ENCODE results near the gene DMD. TPM values are rescaled to one million over a fixed set of nuclear protein-coding genes. Genes with fewer than 3 reads are reported as not detected.

The DMD gene
- total and polyA plus RNA-seq, 2 of the 13 experiments (the other 11 are each of a cell fraction or from before 2014, with no cell fraction given): 17.6 to 25.9 TPM

- CTCF ChIA-PET (ENCODE audit: low intra/inter-chr PET ratio, low total read pairs): no interaction called here
- FAIRE-seq: no peak
Observed at GRCh38 chrX:31376408-31377022, 1834.8 kb downstream of the DMD start.

More at GRCh38 chrX:31376408-31377022, 1834.8 kb downstream of the DMD start:
- Histone ChIP-seq H3K27ac (ENCODE audit: extremely low read length, insufficient read depth, low read length) (no peak overlapping the region), H3K79me2 (ENCODE audit: insufficient read depth, low read length) (no peaks in the 10 kb centered on the region), H3K9me3 (ENCODE audit: low read length) (no peaks in the 10 kb centered on the region), H3K4me2 (ENCODE audit: low read depth, low read length) (no peak overlapping the region), H3K36me3 (replicated peaks in 1 of 2; ENCODE audit: control insufficient read depth in 1 of 2, insufficient read depth in 2 of 2, low read length in 2 of 2) (no peaks in the 10 kb centered on the region), H3K9ac (ENCODE audit: insufficient read depth, low read depth, low read length) (no peak overlapping the region), H3K4me3 (replicated peaks in 1 of 3; ENCODE audit: insufficient read depth in 1 of 3, low read depth in 2 of 3, low read length in 3 of 3) (no peak overlapping the region), H2AFZ (ENCODE audit: low read length) (no peak overlapping the region), H3K27me3 (ENCODE audit: control insufficient read depth in 1 of 2, insufficient read depth in 2 of 2, low read length in 2 of 2) (no peaks in the 10 kb centered on the region), H4K20me1 (ENCODE audit: insufficient read depth, low read length) (no peaks in the 10 kb centered on the region), H3K4me1 (ENCODE audit: insufficient read depth, low read length) (no peaks in the 10 kb centered on the region)
- TF ChIP-seq ESRRA (CRISPR knock-in tag; IDR thresholded peaks at IDR 0.05; ENCODE audit: low read depth): no peak
- TF ChIP-seq TARDBP (CRISPR knock-in tag; IDR thresholded peaks at IDR 0.05): no peak
- no peak for TF ChIP-seq THAP11 (CRISPR knock-in tag; IDR thresholded peaks at IDR 0.05)
- TF ChIP-seq HBP1 (CRISPR knock-in tag; IDR thresholded peaks at IDR 0.05; ENCODE audit: low read depth): no peak
- TF ChIP-seq SPEN (CRISPR knock-in tag; IDR thresholded peaks at IDR 0.05; ENCODE audit: low read depth): no peak
- TF ChIP-seq SOX13 (IDR thresholded peaks at IDR 0.05): no peak
- no peak for TF ChIP-seq SOX13 (CRISPR knock-in tag; conservative IDR thresholded peaks at IDR 0.05 in 1 of 2, IDR thresholded peaks at IDR 0.05 in 1 of 2)
- no peak for TF ChIP-seq ZBTB37 (CRISPR knock-in tag; IDR thresholded peaks at IDR 0.05)
- no peak for TF ChIP-seq EHMT2 (IDR thresholded peaks at IDR 0.05; ENCODE audit: borderline replicate concordance, low read depth, low read length)
- TF ChIP-seq ZNF720 (CRISPR knock-in tag; IDR thresholded peaks at IDR 0.05): no peak
- no peak for TF ChIP-seq MXD3 (CRISPR knock-in tag; IDR thresholded peaks at IDR 0.05)
- BruUV-seq (replicated peaks): no TSS peak
- POLR2A ChIA-PET: no interaction called here
- intact Hi-C loops (cut with micrococcal nuclease; ENCODE audit: unreplicated experiment) (no loop called here), in situ Hi-C loops (cut with HindIII; ENCODE audit: extremely low pct_ligation_motif_present, low pct_unique_long_range_greater_than_20kb) (no loop called here)
- DNase-seq (ENCODE audit: low spot score): no peak
- no peak for ATAC-seq
- WGBS (ENCODE audit: low lambda C conversion rate): 0% methylated on average over 2 of the region's 2 CpGs

All from HepG2 (cell line).